ENCODE data around the gene MGLL.

- TF ChIP-seq, protein P1, sequence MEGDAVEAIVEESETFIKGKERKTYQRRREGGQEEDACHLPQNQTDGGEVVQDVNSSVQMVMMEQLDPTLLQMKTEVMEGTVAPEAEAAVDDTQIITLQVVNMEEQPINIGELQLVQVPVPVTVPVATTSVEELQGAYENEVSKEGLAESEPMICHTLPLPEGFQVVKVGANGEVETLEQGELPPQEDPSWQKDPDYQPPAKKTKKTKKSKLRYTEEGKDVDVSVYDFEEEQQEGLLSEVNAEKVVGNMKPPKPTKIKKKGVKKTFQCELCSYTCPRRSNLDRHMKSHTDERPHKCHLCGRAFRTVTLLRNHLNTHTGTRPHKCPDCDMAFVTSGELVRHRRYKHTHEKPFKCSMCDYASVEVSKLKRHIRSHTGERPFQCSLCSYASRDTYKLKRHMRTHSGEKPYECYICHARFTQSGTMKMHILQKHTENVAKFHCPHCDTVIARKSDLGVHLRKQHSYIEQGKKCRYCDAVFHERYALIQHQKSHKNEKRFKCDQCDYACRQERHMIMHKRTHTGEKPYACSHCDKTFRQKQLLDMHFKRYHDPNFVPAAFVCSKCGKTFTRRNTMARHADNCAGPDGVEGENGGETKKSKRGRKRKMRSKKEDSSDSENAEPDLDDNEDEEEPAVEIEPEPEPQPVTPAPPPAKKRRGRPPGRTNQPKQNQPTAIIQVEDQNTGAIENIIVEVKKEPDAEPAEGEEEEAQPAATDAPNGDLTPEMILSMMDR (IDR thresholded peaks at IDR 0.05; ENCODE audit: low read depth, low read length), result no peak
- TF ChIP-seq EZH2phosphoT487 (IDR thresholded peaks at IDR 0.05; ENCODE audit: low read depth), result no peak
These were observed 153.4 kb downstream of the MGLL start for GRCh38 chr3:127668906-127669305.

Data from OCI-LY3 (cell line).